Activated CD4-positive, alpha-beta T cell treated with anti-CD3 and anti-CD28 coated beads, Interleukin-2, amount 10 ng/mL, durations not matched to agents 24 days and 14 days (primary cell): ENCODE results near the gene LST1. TPM values are rescaled to one million over a fixed set of nuclear protein-coding genes. Genes with fewer than 3 reads are reported as not detected.

ENCODE experiments used
- DNase-seq: peaks from one replicate; pipeline ENCODE4 v3.0.0; 2022
- H3K27ac Mint-ChIP-seq: one replicate; pipeline ENCODE4 v1.8.0; 2022; ENCODE audit warnings: mild to moderate bottlenecking, mixed read lengths
- H3K27me3 Mint-ChIP-seq: one replicate; pipeline ENCODE4 v1.8.0; 2022; ENCODE audit warnings: mixed read lengths
- H3K36me3 Mint-ChIP-seq: one replicate; pipeline ENCODE4 v1.8.0; 2022; ENCODE audit warnings: low read depth, mild to moderate bottlenecking, mixed read lengths
- H3K4me1 Mint-ChIP-seq: one replicate; pipeline ENCODE4 v1.8.0; 2021; ENCODE audit warnings: mixed read lengths
- H3K4me3 Mint-ChIP-seq: one replicate; pipeline ENCODE4 v1.8.0; 2022; ENCODE audit warnings: mild to moderate bottlenecking, moderate library complexity, mixed read lengths
- H3K9me3 Mint-ChIP-seq: one replicate; pipeline ENCODE4 v1.8.0; 2021; ENCODE audit warnings: mixed read lengths
- intact Hi-C: fragments of 100-400 bp; cut with micrococcal nuclease; formaldehyde crosslinking; loops from one replicate; pipeline ENCODE4 v1.15.1; 2023
- total RNA-seq: library from RNA; stranded (reverse); gene quantifications from 2 replicates; pipeline ENCODE4 v1.2.3, GENCODE V29; 2022

The LST1 gene
- total RNA-seq, 1 donor from 2014 or later, result 46.4 TPM

DNA sequence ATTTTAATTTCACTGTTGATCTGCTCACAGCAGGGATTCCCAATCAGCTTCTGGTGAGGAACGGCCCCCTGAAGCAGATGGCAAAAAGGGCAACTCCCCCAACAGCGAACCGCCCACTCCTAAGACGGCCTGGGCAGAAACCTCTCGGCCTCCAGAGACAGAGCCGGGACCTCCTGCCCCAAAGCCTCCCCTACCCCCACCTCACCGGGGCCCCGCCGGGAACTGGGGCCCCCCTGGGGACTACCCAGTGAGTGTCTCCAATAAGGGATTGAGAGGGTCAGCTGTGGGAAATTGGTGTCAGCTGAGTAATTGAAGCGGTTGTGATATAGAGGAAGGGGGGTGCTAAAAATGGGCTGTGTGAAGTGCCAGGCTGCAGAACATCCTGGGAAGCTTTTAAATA, 40.9 kb downstream of the LST1 start:
- Mint-ChIP-seq H3K27ac (no peak overlapping the region), H3K4me1 (peaks cover 26% of the 10 kb centered on the region), H3K27me3 (no peaks in the 10 kb centered on the region), H3K4me3 (no peak overlapping the region), H3K9me3 (no peaks in the 10 kb centered on the region), H3K36me3 (peaks cover 87% of the 10 kb centered on the region)
- intact Hi-C loops, result no loop called here
- no peak for DNase-seq

DNA sequence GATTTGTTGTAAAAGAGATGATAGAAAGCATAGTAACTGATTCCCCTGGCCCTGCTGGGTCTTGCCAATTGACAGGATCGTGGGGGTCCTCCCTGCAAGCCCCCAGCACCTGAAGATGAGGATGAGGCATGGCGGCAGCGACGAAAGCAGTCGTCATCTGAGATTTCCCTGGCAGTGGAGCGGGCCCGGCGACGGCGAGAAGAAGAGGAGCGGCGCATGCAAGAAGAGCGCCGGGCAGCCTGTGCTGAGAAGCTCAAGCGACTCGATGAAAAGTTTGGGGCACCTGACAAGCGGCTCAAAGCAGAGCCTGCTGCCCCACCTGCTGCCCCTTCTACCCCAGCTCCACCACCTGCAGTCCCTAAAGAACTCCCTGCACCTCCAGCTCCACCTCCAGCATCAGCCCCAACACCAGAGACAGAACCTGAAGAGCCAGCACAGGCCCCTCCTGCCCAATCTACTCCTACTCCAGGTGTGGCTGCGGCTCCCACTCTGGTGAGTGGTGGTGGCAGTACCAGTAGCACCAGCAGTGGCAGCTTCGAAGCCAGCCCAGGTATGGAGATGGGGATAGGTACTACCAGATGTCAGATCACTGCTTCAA, 41.7 kb downstream of the LST1 start:
- no peaks in the 10 kb centered on the region for H3K27me3 Mint-ChIP-seq
- intact Hi-C loops, result no loop called here
- no peaks in the 10 kb centered on the region for H3K9me3 Mint-ChIP-seq
- no peak overlapping the region for H3K4me3 Mint-ChIP-seq
- H3K4me1 Mint-ChIP-seq, result peaks cover 17% of the 10 kb centered on the region
- H3K36me3 Mint-ChIP-seq, result peaks cover 83% of the 10 kb centered on the region
- DNase-seq, result no peak
- no peak overlapping the region for H3K27ac Mint-ChIP-seq

DNA sequence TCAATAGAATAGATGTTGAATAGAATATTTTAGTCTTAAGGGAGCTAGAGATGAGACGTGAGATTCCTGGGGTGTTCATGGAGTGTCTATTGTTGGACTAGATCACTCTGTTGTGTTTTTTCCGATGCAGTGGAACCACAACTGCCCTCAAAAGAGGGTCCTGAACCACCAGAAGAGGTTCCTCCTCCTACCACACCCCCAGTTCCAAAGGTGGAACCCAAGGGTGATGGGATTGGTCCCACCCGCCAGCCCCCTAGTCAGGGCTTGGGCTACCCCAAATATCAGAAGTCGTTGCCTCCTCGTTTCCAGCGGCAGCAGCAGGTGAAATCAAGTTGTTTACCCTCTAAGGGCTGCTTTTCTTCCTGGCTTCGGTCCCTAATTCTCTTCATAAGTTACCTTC, 42.9 kb downstream of the LST1 start:
- intact Hi-C loops, result no loop called here
- H3K4me1 Mint-ChIP-seq, result peaks cover 14% of the 10 kb centered on the region
- no peak overlapping the region for H3K27ac Mint-ChIP-seq

DNA sequence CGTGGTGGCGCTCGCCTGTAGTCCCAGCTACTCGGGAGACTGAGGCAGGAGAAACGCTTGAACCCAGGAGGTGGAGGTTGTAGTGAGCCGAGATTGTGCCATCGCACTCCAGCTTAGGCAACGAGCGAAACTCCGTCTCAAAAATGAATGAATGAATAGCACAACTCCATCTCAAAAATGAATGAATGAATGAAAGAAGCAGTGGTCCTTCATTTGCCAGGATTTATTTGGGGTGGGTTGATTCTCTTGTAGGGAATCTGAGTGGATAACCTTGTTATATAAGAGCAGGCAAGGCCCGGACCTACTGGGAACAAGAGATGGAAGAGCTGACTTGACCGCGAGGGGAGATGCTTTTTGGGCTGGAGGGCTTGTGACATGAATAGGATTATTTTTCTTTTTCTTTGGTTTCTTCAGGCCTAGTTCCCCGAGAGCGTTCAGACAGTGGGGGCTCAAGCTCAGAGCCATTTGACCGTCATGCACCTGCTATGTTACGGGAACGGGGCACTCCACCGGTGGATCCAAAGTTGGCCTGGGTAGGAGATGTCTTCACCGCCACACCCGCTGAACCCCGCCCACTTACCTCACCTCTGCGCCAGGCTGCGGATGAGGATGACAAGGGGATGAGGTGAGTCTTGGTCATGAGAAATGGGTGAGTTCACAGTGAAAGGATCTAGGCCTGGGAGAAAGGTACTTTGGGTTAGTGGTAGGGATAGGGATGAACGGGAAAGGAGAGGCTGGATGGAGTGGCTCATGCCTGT, 44.3 kb downstream of the LST1 start:
- peaks cover 15% of the 10 kb centered on the region for H3K4me1 Mint-ChIP-seq
- peaks cover 78% of the 10 kb centered on the region for H3K36me3 Mint-ChIP-seq
- peak overlapping the region; percentile 60 for H3K27ac Mint-ChIP-seq
- intact Hi-C loops, result no loop called here
- H3K9me3 Mint-ChIP-seq, result no peaks in the 10 kb centered on the region
- no peak for DNase-seq
- no peaks in the 10 kb centered on the region for H3K27me3 Mint-ChIP-seq
- no peak overlapping the region for H3K4me3 Mint-ChIP-seq

More for the DNA sequence above, 42.9 kb downstream of the LST1 start:
- DNase-seq, result no peak
- Mint-ChIP-seq H3K4me3 (no peak overlapping the region), H3K27me3 (no peaks in the 10 kb centered on the region), H3K36me3 (peaks cover 79% of the 10 kb centered on the region), H3K9me3 (no peaks in the 10 kb centered on the region)

DNA sequence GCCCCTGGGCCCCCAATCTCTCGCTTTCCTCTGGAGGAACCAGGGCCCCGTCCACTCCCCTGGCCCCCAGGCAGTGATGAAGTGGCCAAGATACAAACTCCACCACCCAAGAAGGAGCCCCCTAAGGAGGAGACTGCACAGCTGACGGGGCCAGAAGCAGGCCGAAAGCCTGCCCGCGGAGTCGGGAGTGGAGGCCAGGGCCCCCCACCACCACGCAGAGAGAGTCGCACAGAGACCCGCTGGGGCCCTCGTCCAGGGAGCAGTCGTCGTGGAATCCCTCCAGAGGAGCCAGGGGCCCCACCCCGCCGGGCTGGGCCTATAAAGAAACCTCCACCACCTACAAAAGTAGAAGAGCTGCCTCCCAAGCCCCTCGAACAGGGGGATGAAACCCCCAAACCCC, 45.1 kb downstream of the LST1 start:
- peaks cover 78% of the 10 kb centered on the region for H3K36me3 Mint-ChIP-seq

DNA sequence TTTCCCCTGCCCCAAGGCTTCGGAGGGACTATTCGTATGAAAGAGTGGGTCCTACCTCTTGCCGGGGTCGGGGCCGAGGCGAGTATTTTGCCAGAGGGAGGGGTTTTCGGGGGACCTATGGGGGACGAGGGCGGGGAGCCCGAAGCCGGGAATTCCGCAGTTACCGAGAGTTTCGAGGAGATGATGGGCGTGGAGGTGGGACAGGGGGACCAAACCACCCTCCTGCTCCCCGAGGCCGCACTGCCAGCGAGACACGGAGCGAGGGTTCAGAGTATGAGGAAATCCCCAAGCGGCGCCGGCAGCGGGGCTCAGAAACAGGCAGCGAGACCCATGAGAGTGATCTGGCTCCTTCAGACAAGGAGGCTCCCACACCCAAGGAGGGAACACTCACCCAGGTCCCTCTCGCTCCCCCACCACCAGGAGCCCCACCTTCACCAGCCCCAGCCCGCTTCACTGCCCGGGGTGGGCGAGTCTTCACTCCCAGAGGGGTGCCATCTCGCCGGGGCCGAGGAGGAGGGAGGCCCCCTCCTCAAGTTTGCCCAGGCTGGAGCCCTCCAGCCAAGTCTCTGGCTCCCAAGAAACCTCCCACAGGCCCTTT, 45.7 kb downstream of the LST1 start:
- Mint-ChIP-seq H3K36me3 (peaks cover 77% of the 10 kb centered on the region), H3K4me1 (peaks cover 11% of the 10 kb centered on the region), H3K9me3 (no peaks in the 10 kb centered on the region), H3K4me3 (no peak overlapping the region), H3K27me3 (no peaks in the 10 kb centered on the region), H3K27ac (no peak overlapping the region)
- intact Hi-C loops, result no loop called here
- no peak for DNase-seq

More for the DNA sequence above, 45.1 kb downstream of the LST1 start:
- peaks cover 13% of the 10 kb centered on the region for H3K4me1 Mint-ChIP-seq
- H3K27ac Mint-ChIP-seq, result no peak overlapping the region
- H3K4me3 Mint-ChIP-seq, result no peak overlapping the region
- intact Hi-C loops, result no loop called here
- no peaks in the 10 kb centered on the region for H3K9me3 Mint-ChIP-seq
- DNase-seq, result no peak
- no peaks in the 10 kb centered on the region for H3K27me3 Mint-ChIP-seq

DNA sequence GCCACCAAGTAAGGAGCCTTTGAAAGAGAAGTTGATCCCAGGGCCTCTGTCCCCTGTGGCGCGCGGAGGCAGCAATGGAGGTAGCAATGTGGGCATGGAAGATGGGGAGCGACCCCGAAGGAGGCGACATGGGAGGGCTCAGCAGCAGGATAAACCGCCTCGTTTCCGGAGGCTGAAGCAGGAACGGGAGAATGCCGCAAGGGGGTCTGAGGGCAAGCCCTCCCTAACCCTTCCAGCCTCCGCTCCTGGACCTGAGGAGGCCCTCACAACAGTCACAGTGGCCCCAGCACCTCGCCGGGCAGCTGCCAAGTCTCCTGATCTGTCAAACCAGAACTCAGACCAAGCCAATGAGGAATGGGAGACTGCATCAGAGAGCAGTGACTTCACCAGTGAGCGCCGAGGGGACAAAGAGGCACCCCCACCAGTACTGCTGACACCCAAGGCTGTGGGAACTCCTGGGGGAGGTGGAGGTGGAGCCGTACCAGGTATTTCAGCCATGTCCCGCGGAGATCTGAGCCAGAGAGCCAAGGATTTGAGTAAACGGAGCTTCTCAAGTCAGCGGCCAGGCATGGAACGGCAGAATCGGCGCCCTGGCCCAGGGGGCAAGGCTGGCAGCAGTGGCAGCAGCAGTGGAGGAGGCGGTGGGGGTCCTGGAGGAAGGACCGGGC, 46.3 kb downstream of the LST1 start:
- Mint-ChIP-seq H3K4me1 (peaks cover 9% of the 10 kb centered on the region), H3K4me3 (no peak overlapping the region), H3K9me3 (no peaks in the 10 kb centered on the region), H3K27me3 (no peaks in the 10 kb centered on the region), H3K36me3 (peaks cover 79% of the 10 kb centered on the region), H3K27ac (no peak overlapping the region)
- intact Hi-C loops, result no loop called here
- no peak for DNase-seq

DNA sequence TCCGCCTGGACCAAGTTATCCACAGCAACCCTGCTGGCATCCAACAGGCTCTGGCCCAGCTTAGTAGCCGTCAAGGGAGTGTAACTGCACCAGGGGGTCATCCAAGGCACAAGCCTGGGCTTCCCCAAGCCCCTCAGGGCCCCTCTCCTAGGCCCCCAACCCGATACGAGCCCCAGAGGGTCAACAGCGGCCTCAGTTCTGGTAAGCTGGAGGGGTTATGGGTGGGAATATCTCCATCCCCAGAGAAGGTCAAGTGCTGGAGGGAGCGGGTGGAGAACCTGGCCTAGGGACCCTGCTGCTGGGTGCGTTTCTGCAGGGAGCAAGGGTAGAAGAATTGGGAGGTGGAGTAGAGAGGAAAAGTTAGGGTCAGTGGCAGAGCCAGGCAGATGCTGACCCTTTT, 47.4 kb downstream of the LST1 start:
- intact Hi-C loops, result no loop called here
- Mint-ChIP-seq H3K9me3 (no peaks in the 10 kb centered on the region), H3K4me3 (no peak overlapping the region), H3K4me1 (peaks cover 6% of the 10 kb centered on the region), H3K27ac (no peak overlapping the region), H3K27me3 (no peaks in the 10 kb centered on the region), H3K36me3 (peaks cover 76% of the 10 kb centered on the region)
- DNase-seq, result no peak

DNA sequence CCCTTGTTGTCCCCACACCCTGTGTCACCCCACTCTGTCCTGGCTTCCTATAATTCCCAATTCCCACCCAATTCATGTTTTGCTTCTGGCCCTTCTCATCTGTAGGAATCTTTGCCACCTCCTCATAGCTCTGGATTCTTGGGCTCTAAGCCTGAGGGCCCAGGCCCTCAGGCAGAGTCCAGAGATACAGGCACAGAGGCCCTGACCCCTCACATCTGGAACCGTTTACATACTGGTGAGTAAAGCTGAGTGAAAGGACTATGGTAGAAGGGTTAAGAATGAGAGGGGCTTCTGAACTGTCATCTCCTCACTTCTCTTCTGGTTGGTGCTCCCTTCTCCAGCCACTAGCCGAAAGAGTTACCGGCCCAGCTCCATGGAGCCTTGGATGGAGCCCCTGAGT, 48.1 kb downstream of the LST1 start:
- peaks cover 6% of the 10 kb centered on the region for H3K4me1 Mint-ChIP-seq
- intact Hi-C loops, result no loop called here
- H3K36me3 Mint-ChIP-seq, result peaks cover 76% of the 10 kb centered on the region
- no peaks in the 10 kb centered on the region for H3K27me3 Mint-ChIP-seq
- H3K27ac Mint-ChIP-seq, result peak overlapping the region; percentile 68
- H3K9me3 Mint-ChIP-seq, result no peaks in the 10 kb centered on the region
- no peak for DNase-seq
- no peak overlapping the region for H3K4me3 Mint-ChIP-seq

DNA sequence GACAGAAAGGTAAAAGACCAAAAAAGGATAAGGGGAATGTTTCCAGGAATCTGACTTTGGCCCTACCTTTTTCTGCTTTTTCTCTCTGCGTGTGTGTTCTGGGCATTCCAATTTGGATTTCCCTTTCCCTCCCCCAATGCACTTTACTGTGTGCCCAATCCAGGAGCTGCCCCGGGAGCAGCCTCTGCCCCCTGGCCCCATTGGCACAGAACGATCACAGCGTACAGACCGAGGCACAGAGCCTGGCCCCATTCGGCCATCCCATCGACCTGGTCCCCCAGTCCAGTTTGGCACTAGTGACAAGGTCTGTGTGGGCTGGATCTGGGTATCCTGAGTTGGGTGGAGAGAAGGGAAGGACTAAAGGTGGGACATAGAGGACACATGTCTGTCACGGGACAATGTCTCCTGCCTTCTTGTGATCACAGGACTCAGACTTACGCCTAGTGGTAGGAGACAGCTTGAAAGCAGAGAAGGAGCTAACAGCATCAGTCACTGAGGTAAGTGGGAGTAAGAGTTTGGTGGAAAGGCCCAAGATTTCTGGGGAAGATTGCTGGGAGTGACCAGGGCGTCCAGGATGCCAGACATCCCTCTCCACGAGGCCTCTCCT, 49.0 kb downstream of the LST1 start:
- no peak for DNase-seq
- Mint-ChIP-seq H3K27ac (peak overlapping the region; percentile 9), H3K4me3 (no peak overlapping the region), H3K36me3 (peaks cover 73% of the 10 kb centered on the region), H3K27me3 (no peaks in the 10 kb centered on the region), H3K4me1 (peaks cover 10% of the 10 kb centered on the region), H3K9me3 (no peaks in the 10 kb centered on the region)
- intact Hi-C loops, result no loop called here

DNA sequence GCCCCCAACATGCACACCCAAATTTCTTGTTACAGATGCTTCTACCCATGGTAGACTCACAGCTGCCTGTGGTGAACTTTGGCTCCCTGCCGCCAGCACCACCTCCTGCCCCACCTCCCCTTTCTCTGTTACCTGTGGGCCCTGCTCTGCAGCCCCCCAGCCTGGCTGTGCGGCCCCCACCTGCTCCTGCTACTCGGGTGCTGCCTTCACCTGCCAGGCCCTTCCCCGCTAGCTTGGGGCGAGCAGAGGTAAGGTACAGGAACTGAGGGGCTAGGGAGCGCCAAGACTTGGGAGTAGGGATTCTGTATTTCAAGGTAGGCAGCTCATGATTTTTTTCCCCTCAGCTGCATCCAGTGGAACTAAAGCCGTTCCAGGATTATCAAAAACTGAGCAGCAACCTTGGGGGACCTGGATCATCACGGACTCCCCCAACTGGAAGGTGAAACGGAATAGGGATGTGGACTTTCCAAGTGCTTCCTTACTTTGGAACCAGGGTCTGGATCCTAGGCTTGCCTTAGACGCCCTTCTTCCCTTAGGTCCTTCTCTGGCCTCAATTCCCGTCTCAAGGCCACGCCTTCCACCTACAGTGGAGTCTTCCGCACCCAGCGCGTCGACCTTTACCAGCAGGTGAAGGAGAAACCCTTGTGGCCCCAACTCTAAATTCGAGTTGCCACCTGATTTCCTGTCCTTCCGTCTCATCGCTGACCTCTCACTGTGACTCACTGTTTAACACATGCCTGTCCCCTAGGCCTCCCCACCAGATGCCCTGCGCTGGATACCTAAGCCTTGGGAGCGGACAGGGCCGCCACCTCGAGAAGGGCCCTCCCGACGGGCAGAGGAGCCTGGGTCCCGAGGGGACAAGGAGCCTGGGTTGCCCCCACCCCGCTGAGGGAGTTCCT, 50.9 kb downstream of the LST1 start:
- intact Hi-C loops, result no loop called here
- no peak overlapping the region for H3K4me3 Mint-ChIP-seq
- peaks cover 71% of the 10 kb centered on the region for H3K36me3 Mint-ChIP-seq
- H3K4me1 Mint-ChIP-seq, result peaks cover 11% of the 10 kb centered on the region
- no peak for DNase-seq
- no peaks in the 10 kb centered on the region for H3K9me3 Mint-ChIP-seq
- H3K27ac Mint-ChIP-seq, result peak overlapping the region; percentile 12
- H3K27me3 Mint-ChIP-seq, result no peaks in the 10 kb centered on the region
